HG03039 (cell line): Measurements from ENCODE around the gene CEMIP.
A peak's percentile ranks its signal among the peaks of the same experiment; 100 is the strongest.

ENCODE experiments used
- ATAC-seq: cut with Tn5 transposase; IDR thresholded peaks from one replicate; pipeline ENCODE4 v1.9.1; 2021; ENCODE audit warnings: mild to moderate bottlenecking, moderate library complexity; ENCODE audit not compliant: unreplicated experiment

The CEMIP gene

GRCh38 chr15:80970658-80971057 lies 191.5 kb downstream of the CEMIP start:
- no peak for ATAC-seq

- no peak for ATAC-seq
These were observed 192.0 kb downstream of the CEMIP start for GRCh38 chr15:80971143-80971542.

- no peak for ATAC-seq
These were observed 193.1 kb downstream of the CEMIP start for GRCh38 chr15:80972276-80972675.

GRCh38 chr15:80974914-80975313 lies 195.7 kb downstream of the CEMIP start:
- no peak for ATAC-seq

- no peak for ATAC-seq
These were observed 197.7 kb downstream of the CEMIP start for GRCh38 chr15:80976851-80977250.

- no peak for ATAC-seq
These were observed 198.5 kb downstream of the CEMIP start for GRCh38 chr15:80977627-80978036.

- ATAC-seq: no peak
These were observed 199.6 kb downstream of the CEMIP start for GRCh38 chr15:80978685-80979329.

GRCh38 chr15:80979538-80980200 lies 200.5 kb downstream of the CEMIP start:
- ATAC-seq: no peak

GRCh38 chr15:80982205-80982604 lies 203.0 kb downstream of the CEMIP start:
- ATAC-seq: no peak

GRCh38 chr15:80982839-80983238 lies 203.7 kb downstream of the CEMIP start:
- no peak for ATAC-seq

GRCh38 chr15:80984856-80985255 lies 205.7 kb downstream of the CEMIP start:
- no peak for ATAC-seq

- no peak for ATAC-seq
These were observed 206.8 kb downstream of the CEMIP start for GRCh38 chr15:80985981-80986380.

GRCh38 chr15:80986487-80986886 lies 207.3 kb downstream of the CEMIP start:
- ATAC-seq: no peak

GRCh38 chr15:80988148-80988796 lies 209.1 kb downstream of the CEMIP start:
- no peak for ATAC-seq

- peak; percentile 3 for ATAC-seq
These were observed 209.9 kb downstream of the CEMIP start for GRCh38 chr15:80989081-80989517.

- ATAC-seq: peak; percentile 94
These were observed 210.6 kb downstream of the CEMIP start, which contains the start of gene MESD for GRCh38 chr15:80989518-80990478. Gene MESD, minus strand, starts transcription at chr15:80989819. Its CDS starts 28 bp downstream, at chr15:80989791.

- ATAC-seq: no peak
These were observed 211.8 kb downstream of the CEMIP start for GRCh38 chr15:80990955-80991354.

GRCh38 chr15:80991421-80991820 lies 212.3 kb downstream of the CEMIP start:
- no peak for ATAC-seq

GRCh38 chr15:80992006-80992405 lies 212.8 kb downstream of the CEMIP start:
- ATAC-seq: no peak

- ATAC-seq: no peak
These were observed 213.3 kb downstream of the CEMIP start for GRCh38 chr15:80992441-80992840.

GRCh38 chr15:80996247-80996646 lies 217.1 kb downstream of the CEMIP start:
- ATAC-seq: no peak
